Common myeloid progenitor, CD34-positive (primary cell): ENCODE results near the gene SOX10.

Experiments used
- CTCF ChIA-PET: fragments of 350-600 bp; sonication (Branson Sonifier 250); formaldehyde crosslinking; loops from one replicate; lab custom pipeline; 2021; ENCODE audit warnings: antibody characterized with exemption; lab: Charles Lee
- POLR2A ChIA-PET: fragments of 350-600 bp; sonication (Branson Sonifier 250); formaldehyde crosslinking; loops from one replicate; lab custom pipeline; 2021; ENCODE audit warnings: antibody characterized with exemption; lab: Charles Lee
- DNase-seq, 3 donors: peaks; one replicate each; pipeline versions ENCODE4 v3.0.0 to v3.0.0-alpha.2; 2013
- H3K27ac ChIP-seq, 2 experiments: 1 replicate in 1 of 2; 2 replicates in 1 of 2; pipeline ENCODE4 v1.7.0; 2013; ENCODE audit warnings: inconsistent platforms in 2 of 2, low read length in 2 of 2, mild to moderate bottlenecking in 2 of 2, low read depth in 1 of 2, moderate library complexity in 1 of 2; ENCODE audit not compliant: severe bottlenecking in 2 of 2, insufficient read depth in 1 of 2, poor library complexity in 1 of 2
- H3K27me3 ChIP-seq, 5 experiments: replicated peaks in 2 of 5; 1 replicate in 3 of 5; 2 replicates in 2 of 5; pipeline versions ENCODE4 v1.6.1 to v1.7.0; 2013; ENCODE audit warnings: low read length in 4 of 5, mild to moderate bottlenecking in 2 of 5, moderate library complexity in 2 of 5, inconsistent platforms in 1 of 5; ENCODE audit not compliant: insufficient read depth in 5 of 5, control insufficient read depth in 4 of 5
- H3K36me3 ChIP-seq, 4 experiments: 1 replicate in 2 of 4; 2 replicates in 2 of 4; pipeline versions ENCODE4 v1.6.1 to v1.7.0; 2013; ENCODE audit warnings: low read length in 3 of 4, control low read depth in 1 of 4, mild to moderate bottlenecking in 1 of 4; ENCODE audit not compliant: control insufficient read depth in 4 of 4, insufficient read depth in 4 of 4
- H3K4me1 ChIP-seq, 4 experiments: 1 replicate in 3 of 4; 2 replicates in 1 of 4; pipeline versions ENCODE4 v1.6.1 to v1.7.1; 2013; ENCODE audit warnings: low read length in 3 of 4, mild to moderate bottlenecking in 3 of 4, control low read depth in 1 of 4, inconsistent platforms in 1 of 4, moderate library complexity in 1 of 4; ENCODE audit not compliant: control insufficient read depth in 4 of 4, insufficient read depth in 4 of 4; ENCODE audit errors: control extremely low read depth in 1 of 4
- H3K4me3 ChIP-seq, 7 experiments: 1 replicate in 4 of 7; 2 replicates in 3 of 7; pipeline versions ENCODE4 v1.5.1 to v1.7.0; 2013; ENCODE audit warnings: mild to moderate bottlenecking in 7 of 7, low read length in 6 of 7, moderate library complexity in 6 of 7, inconsistent platforms in 2 of 7, low read depth in 2 of 7, control low read depth in 1 of 7; ENCODE audit not compliant: insufficient read depth in 4 of 7, control insufficient read depth in 1 of 7; ENCODE audit errors: extremely low read depth in 1 of 7
- H3K9me3 ChIP-seq, 5 experiments: 1 replicate in 4 of 5; 2 replicates in 1 of 5; pipeline versions ENCODE4 v1.6.1 to v1.7.1; 2013; ENCODE audit warnings: low read length in 4 of 5, mild to moderate bottlenecking in 2 of 5, inconsistent platforms in 1 of 5, low read depth in 1 of 5, moderate library complexity in 1 of 5; ENCODE audit not compliant: control insufficient read depth in 4 of 5, insufficient read depth in 2 of 5; ENCODE audit errors: control extremely low read depth in 1 of 5
- WGBS: methylation state at CpG from one replicate; pipeline ENCODE4 v1.1.5; 2013; ENCODE audit not compliant: insufficient coverage; 5-methylcytosine and 5-hydroxymethylcytosine counted together

The SOX10 gene

GRCh38 chr22:37994982-37995381 lies 10.6 kb upstream of the SOX10 start:
- no peaks in the 10 kb centered on the region for H3K9me3 ChIP-seq
- H3K36me3 ChIP-seq, result peaks cover 0 to 2% (median 0%) of the 10 kb centered on the region in 4 experiments
- no peak overlapping the region for H3K27ac ChIP-seq
- H3K4me3 ChIP-seq, result no peak overlapping the region
- CTCF ChIA-PET, result interaction anchor here (1.0 to 1.4 kb wide), 2 partner anchors 11 to 23 kb away, joined by 3 read pairs; no protein-coding TSS in a partner anchor
- 95% methylated on average over 6 of the region's 6 CpGs for WGBS
- no peaks in the 10 kb centered on the region for H3K27me3 ChIP-seq
- H3K4me1 ChIP-seq, result peaks cover 0 to 38% (median 20%) of the 10 kb centered on the region in 4 experiments
- no peak for DNase-seq
- POLR2A ChIA-PET, result no interaction called here

- WGBS, result 61% methylated on average over 4 of the region's 6 CpGs
- DNase-seq, result peak in 1 of 3 donors; percentile 20
- CTCF ChIA-PET, result interaction anchor here (1.0 to 1.5 kb wide), 3 partner anchors 24 to 28 kb away, joined by 3 to 4 read pairs (median 4); no protein-coding TSS in a partner anchor
These were observed 9.7 kb upstream of the SOX10 start for GRCh38 chr22:37994049-37994448.

GRCh38 chr22:37991731-37992442 lies 7.5 kb upstream of the SOX10 start:
- 87% methylated on average over 3 of the region's 6 CpGs for WGBS
- Histone ChIP-seq H3K27ac (no peak overlapping the region), H3K36me3 (peaks cover 0 to 2% (median under 1%) of the 10 kb centered on the region in 4 experiments), H3K4me3 (no peak overlapping the region), H3K27me3 (no peaks in the 10 kb centered on the region), H3K9me3 (no peaks in the 10 kb centered on the region), H3K4me1 (peaks cover 0 to 27% (median 21%) of the 10 kb centered on the region in 4 experiments)
- POLR2A ChIA-PET, result no interaction called here
- CTCF ChIA-PET, result interaction anchor here (1.2 kb wide), 1 partner anchor 9 kb away, joined by 4 read pairs; no protein-coding TSS in a partner anchor
- DNase-seq, result no peak

More at GRCh38 chr22:37994049-37994448, 9.7 kb upstream of the SOX10 start:
- H3K4me3 ChIP-seq, result no peak overlapping the region
- H3K4me1 ChIP-seq, result peaks cover 0 to 29% (median 20%) of the 10 kb centered on the region in 4 experiments
- POLR2A ChIA-PET, result no interaction called here
- no peaks in the 10 kb centered on the region for H3K9me3 ChIP-seq
- H3K27ac ChIP-seq, result no peak overlapping the region
- peaks cover 0 to 2% (median 0%) of the 10 kb centered on the region in 4 experiments for H3K36me3 ChIP-seq
- no peaks in the 10 kb centered on the region for H3K27me3 ChIP-seq

- POLR2A ChIA-PET, result no interaction called here
- no peak overlapping the region for H3K4me3 ChIP-seq
- peaks cover 0 to 2% (median under 1%) of the 10 kb centered on the region in 4 experiments for H3K36me3 ChIP-seq
- no peak overlapping the region for H3K27ac ChIP-seq
- H3K9me3 ChIP-seq, result no peaks in the 10 kb centered on the region
- H3K27me3 ChIP-seq, result no peaks in the 10 kb centered on the region
- 58% methylated on average over 3 of the region's 7 CpGs for WGBS
- peaks cover 0 to 27% (median 20%) of the 10 kb centered on the region in 4 experiments for H3K4me1 ChIP-seq
- CTCF ChIA-PET, result interaction anchor here (0.9 to 1.2 kb wide), 3 partner anchors 12 to 25 kb away, joined by 3 read pairs; no protein-coding TSS in a partner anchor
- no peak for DNase-seq
These were observed 6.5 kb upstream of the SOX10 start for GRCh38 chr22:37990862-37991261.

- H3K27ac ChIP-seq, result no peak overlapping the region
- DNase-seq, result no peak
- no peaks in the 10 kb centered on the region for H3K9me3 ChIP-seq
- peaks cover 0 to 2% (median under 1%) of the 10 kb centered on the region in 4 experiments for H3K36me3 ChIP-seq
- H3K27me3 ChIP-seq, result no peaks in the 10 kb centered on the region
- H3K4me1 ChIP-seq, result peaks cover 0 to 23% (median 15%) of the 10 kb centered on the region in 4 experiments
- CTCF ChIA-PET, result interaction anchor here (0.9 to 1.2 kb wide), 3 partner anchors 11 to 24 kb away, joined by 3 read pairs; no protein-coding TSS in a partner anchor
- POLR2A ChIA-PET, result no interaction called here
- WGBS, result 100% methylated on average over 5 of the region's 5 CpGs
- H3K4me3 ChIP-seq, result no peak overlapping the region
These were observed 5.9 kb upstream of the SOX10 start for GRCh38 chr22:37990301-37990700.

GRCh38 chr22:37989146-37990045 lies 5.0 kb upstream of the SOX10 start:
- Histone ChIP-seq H3K27ac (no peak overlapping the region), H3K4me1 (peaks cover 0 to 23% (median 14%) of the 10 kb centered on the region in 4 experiments), H3K9me3 (no peaks in the 10 kb centered on the region), H3K27me3 (no peaks in the 10 kb centered on the region), H3K4me3 (no peak overlapping the region), H3K36me3 (peaks cover 0 to 2% (median under 1%) of the 10 kb centered on the region in 4 experiments)
- ChIA-PET CTCF (interaction anchor here (0.6 to 1.2 kb wide), 3 partner anchors 13 to 24 kb away, joined by 3 read pairs; no protein-coding TSS in a partner anchor), POLR2A (no interaction called here)
- no peak for DNase-seq
- 97% methylated on average over 13 of the region's 14 CpGs for WGBS
